HG03457 (cell line): ENCODE results near the gene RPL19.
"Not testable (repeated sequence)": the region's sequence is repeated elsewhere in the genome, so short reads cannot be mapped to it uniquely, and the experiment has no call there.

Experiments
- ATAC-seq: cut with Tn5 transposase; IDR thresholded peaks from one replicate; pipeline ENCODE4 v1.9.1; 2021; ENCODE audit warnings: moderate number of reproducible peaks; ENCODE audit not compliant: unreplicated experiment

RPL19 gene

DNA sequence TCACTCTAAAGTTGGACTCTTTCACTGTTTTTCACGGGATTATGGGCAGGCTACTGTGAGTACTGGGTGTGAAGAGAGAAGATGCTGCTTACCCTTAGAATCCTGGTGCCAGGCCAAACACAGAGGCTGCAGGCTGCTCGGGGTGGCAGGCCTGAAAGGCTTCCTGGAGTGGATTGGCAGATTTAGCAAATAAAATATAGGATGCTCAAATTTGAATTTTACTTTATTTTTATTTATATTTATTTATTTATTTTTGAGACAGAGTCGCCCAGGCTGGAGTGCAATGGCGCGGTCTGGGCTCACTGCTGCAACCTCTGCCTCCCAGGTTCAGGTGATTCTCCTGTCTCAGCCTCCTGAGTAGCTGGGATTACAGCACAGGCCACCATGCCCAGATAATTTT, 40.5 kb downstream of the RPL19 start:
- no peak for ATAC-seq

DNA sequence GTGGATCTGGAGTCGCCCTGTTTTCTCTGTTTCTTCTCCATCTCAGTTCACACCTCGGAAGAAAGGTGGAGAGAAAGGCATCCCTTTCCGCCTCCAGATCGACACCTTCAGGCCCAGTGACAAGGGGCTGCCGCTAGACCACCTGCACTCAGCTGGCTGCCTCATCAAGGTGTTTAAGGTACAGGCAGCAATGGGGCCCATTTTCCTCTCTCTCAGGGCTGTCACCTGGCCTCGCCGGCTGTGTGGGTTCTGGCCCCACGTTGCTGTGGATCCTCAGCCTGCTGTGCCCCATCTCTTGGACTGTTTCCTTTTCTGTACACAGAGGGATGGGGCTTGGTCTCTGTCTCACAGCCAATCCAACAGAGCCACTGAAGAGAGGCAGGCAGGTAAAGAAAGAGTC, 43.1 kb downstream of the RPL19 start:
- no peak for ATAC-seq

DNA sequence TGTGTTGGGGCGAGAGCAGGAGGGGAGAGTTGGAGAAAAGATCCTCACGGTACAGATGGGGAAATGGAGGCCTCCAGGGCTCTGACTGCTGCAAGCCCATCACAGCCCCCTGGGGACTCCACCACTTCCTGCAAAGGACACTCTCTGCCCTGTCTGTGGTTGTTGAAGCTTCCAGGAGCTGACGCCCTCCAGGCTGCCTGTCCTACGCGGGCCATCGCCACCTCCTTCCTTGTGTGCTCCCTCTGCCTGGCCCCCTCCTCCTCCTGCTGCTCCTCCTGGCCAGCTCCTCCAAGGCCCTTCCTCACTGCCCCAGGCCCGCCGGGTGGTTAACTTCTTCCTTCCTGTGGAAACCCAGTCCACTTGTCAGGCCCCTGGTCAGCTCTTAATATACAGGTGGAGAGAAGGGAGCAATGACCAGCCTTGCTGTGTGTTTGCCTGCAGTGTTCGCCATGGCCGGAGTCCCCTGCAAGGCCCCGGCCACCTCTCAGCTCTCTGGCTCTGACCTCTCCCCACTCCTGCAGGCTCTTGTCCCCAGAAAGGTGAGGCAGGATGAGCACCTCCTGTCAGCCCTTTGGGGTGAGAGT, 44.0 kb downstream of the RPL19 start:
- ATAC-seq = no peak

DNA sequence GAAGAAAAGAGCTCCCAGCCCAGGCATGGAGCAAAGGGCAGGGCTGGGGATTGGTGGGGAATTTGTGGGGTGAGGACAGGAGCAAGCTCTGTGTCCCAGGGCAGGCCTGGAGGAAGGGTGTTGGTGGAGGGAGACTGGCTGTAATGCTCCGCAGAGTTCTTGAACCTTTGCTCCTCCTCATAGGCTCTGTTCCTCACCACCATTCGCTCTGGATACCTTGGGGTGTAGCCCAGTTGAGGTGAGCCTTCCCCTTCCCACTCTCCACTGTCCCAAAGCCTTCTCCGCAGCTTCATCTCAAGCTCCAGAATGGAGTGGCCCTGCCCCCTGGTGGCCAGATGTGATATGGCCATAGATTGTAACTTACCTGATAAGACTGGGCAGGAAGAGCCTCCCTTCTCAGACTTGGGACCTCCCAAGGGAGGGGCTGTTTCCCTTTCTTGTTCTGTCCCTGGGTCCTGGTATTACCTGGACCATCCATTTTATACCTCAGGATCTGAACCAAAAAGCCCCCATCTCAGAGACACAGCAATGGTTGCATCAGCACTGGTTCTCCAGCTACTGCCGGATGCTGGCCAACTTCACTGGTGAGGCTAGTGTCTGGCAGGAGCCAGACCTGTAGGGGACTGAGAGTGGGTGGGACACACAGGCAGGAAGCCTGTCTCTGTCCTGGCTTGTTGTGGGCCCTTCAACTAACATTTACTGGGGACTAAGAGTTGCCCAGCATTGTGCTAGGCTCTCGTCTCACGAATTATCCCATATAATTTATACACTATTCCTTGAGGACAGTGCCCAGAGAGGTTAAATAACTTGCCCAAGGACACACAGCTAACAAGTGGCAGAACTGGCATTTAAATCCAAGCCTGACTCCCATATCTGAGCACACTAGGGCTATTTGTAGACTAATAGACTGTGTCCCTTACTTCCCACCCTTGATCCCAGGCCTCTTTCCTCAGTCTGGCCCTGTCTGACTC, 44.8 kb downstream of the RPL19 start:
- no peak for ATAC-seq

DNA sequence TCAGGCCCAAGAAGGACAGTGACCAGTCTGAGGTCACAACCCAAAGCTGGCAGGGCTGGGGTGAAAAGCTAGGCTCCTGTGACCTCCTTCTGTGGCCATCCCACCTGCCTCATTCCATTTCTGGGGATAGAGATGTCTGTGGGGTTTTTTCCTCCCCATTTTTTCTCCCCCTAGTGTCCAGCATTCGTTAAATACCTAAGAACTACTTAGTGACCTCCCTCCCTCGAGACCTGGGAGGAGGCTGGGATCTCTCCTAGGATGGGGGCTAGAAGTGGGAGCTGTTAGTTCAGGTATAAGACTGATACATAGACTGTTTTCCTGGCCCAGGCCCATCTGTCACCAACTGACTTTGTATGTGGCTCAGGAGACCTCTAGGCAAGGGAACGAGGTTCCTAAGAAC, 46.2 kb downstream of the RPL19 start:
- ATAC-seq = no peak

DNA sequence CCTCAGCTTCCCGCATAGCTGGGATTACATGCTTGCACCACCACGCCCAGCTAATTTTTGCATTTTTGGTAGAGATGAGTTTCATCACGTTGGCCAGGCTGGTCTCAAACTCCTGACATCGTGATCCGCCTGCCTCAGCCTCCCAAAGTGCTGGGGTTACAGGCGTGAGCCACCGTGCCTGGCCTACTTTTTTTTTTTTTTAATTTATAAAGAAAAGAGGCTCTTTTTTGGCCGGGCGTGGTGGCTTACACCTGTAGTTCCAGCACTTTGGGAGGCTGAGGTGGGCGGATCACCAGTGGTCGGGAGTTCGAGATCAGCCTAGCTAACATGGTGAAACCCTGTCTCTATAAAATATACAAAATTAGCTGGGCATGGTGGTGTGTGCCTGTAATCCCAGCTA, 50.0 kb downstream of the RPL19 start:
- ATAC-seq = not testable (repeated sequence)

DNA sequence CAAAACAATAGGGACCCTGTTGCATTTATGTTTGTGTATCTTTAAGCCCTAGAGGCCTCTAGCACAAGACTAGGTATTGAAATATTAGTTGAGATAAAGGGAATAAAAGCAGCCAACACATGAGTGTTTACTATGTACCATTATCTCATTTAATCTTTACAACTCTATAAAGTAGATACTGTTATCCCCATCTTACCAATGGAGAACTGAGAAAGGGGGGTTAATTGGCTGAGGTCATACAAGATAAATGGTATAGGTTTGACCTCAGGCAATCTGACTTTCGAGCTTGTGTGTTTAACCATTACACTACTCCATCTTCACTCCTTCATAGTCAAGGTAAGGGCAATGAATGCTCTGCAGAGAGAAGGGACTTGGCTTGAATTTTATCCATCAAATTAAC, 51.9 kb downstream of the RPL19 start:
- ATAC-seq = no peak

DNA sequence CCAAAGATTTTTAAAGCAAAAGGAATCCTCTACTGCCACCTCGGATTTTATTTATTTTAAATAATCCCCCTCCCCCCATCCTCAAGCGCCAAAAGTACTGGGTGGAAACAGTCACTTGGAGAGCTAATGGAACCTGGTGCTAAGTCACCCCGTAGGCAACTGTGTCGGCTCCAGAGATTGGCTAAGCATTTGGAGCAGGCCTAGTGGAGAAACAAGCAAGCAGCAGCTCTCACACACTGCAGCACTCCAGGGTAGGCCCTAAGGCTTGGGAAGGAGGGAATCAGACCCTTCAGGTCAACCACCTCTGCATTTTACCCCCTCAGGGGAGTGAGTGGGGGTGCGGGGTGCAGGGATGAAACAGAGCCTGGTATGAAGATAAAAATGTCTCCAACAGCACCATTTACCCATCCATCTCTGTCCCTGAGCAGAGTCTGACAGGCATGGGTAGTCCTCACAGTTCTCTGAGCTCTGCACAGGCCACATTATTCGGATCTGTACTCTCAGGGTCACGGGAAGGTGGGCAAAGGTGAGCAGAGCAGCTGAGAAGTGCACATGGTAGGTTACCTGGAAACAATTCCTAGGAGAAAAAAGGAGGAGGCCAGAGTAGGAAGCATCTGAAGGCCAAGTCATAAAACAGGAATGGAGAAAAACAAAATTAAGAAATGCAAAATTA, 52.8 kb downstream of the RPL19 start:
- ATAC-seq = no peak
